ENCODE results near the gene SPINK9.
A peak's percentile ranks its signal among the peaks of the same experiment; 100 is the strongest.

Gene SPINK9

DNA sequence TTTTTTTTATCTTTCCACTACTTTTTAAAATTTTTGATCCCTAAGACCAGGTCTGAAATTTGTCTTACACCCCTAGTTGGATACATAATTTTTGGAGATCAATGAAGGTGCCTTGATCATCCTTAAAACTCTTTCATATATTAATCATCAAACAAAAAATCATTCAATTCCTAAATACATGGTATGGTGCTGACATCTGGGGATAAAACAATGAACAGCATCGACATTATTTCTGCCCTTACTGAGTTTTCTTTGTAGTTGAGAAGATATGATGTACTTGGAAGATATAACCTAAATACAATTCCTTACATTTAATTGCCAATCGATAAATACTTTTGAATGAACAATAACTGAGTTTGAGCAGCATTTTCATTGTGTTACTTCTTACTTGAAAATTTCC, 18.3 kb downstream of the SPINK9 start:
- H3K4me3 ChIP-seq (ENCODE audit: low read depth, low read length) = no peak overlapping the region
- no peak for DNase-seq (ENCODE audit: low read depth, low spot score)
- ChIA-PET POLR2A (no interaction called here), CTCF (no interaction called here)
- TF ChIP-seq, protein P1, sequence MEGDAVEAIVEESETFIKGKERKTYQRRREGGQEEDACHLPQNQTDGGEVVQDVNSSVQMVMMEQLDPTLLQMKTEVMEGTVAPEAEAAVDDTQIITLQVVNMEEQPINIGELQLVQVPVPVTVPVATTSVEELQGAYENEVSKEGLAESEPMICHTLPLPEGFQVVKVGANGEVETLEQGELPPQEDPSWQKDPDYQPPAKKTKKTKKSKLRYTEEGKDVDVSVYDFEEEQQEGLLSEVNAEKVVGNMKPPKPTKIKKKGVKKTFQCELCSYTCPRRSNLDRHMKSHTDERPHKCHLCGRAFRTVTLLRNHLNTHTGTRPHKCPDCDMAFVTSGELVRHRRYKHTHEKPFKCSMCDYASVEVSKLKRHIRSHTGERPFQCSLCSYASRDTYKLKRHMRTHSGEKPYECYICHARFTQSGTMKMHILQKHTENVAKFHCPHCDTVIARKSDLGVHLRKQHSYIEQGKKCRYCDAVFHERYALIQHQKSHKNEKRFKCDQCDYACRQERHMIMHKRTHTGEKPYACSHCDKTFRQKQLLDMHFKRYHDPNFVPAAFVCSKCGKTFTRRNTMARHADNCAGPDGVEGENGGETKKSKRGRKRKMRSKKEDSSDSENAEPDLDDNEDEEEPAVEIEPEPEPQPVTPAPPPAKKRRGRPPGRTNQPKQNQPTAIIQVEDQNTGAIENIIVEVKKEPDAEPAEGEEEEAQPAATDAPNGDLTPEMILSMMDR (IDR thresholded peaks at IDR 0.05; ENCODE audit: insufficient read depth, low read length, missing control alignments) = no peak

- CTCF ChIA-PET = interaction anchor here (3.7 kb wide), 1 partner anchor 10 kb away, joined by 15 read pairs; no protein-coding TSS in a partner anchor
- no peak for DNase-seq (ENCODE audit: low read depth, low spot score)
- no peak overlapping the region for H3K4me3 ChIP-seq (ENCODE audit: low read depth, low read length)
- TF ChIP-seq, protein P1 (IDR thresholded peaks at IDR 0.05; ENCODE audit: insufficient read depth, low read length, missing control alignments) = no peak
- POLR2A ChIA-PET = no interaction called here
Observed at GRCh38 chr5:148364343-148364742, 29.0 kb downstream of the SPINK9 start.

GRCh38 chr5:148368299-148368698, 32.9 kb downstream of the SPINK9 start:
- DNase-seq (ENCODE audit: low read depth, low spot score) = no peak
- ChIA-PET POLR2A (no interaction called here), CTCF (no interaction called here)
- no peak overlapping the region for H3K4me3 ChIP-seq (ENCODE audit: low read depth, low read length)
- TF ChIP-seq, protein P1 (IDR thresholded peaks at IDR 0.05; ENCODE audit: insufficient read depth, low read length, missing control alignments) = no peak

DNA sequence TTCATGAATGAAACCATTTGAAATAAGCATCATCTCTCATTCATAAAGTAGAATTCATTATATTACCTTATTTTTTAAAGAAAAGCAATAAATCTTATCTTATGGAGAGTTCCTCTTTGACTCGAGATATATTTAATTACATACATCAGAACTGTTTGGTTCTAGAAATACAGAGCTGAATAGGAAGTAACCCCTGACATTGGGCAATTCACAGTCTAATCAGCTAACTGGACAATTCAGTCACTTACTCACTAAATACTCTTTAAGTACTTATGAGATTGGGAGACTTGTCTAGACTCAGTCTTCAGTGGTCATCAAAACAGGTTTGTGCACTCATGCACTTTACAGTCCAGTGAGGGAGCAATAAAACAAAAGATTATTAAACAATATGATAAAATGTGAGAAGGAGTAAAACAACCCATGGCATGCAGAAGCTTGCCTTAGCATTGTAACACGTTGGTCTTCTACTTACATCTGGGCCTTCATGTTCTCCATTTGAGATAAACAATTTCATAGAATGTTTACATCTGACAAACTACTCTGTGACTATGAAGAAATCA, 36.9 kb downstream of the SPINK9 start:
- TF ChIP-seq, protein P1 (IDR thresholded peaks at IDR 0.05; ENCODE audit: insufficient read depth, low read length, missing control alignments) = no peak
- POLR2A ChIA-PET = no interaction called here
- no peak for DNase-seq (ENCODE audit: low read depth, low spot score)
- no peak overlapping the region for H3K4me3 ChIP-seq (ENCODE audit: low read depth, low read length)
- CTCF ChIA-PET = interaction anchor here (4.6 kb wide), 1 partner anchor 81 kb away, joined by 18 read pairs; no protein-coding TSS in a partner anchor

GRCh38 chr5:148372893-148373292, 37.5 kb downstream of the SPINK9 start:
- no peak for DNase-seq (ENCODE audit: low read depth, low spot score)
- CTCF ChIA-PET = interaction anchor here (0.7 to 4.6 kb wide), 3 partner anchors 11 to 193 kb away, joined by 3 to 38 read pairs (median 18); no protein-coding TSS in a partner anchor
- TF ChIP-seq, protein P1 (IDR thresholded peaks at IDR 0.05; ENCODE audit: insufficient read depth, low read length, missing control alignments) = no peak
- no peak overlapping the region for H3K4me3 ChIP-seq (ENCODE audit: low read depth, low read length)
- POLR2A ChIA-PET = no interaction called here

DNA sequence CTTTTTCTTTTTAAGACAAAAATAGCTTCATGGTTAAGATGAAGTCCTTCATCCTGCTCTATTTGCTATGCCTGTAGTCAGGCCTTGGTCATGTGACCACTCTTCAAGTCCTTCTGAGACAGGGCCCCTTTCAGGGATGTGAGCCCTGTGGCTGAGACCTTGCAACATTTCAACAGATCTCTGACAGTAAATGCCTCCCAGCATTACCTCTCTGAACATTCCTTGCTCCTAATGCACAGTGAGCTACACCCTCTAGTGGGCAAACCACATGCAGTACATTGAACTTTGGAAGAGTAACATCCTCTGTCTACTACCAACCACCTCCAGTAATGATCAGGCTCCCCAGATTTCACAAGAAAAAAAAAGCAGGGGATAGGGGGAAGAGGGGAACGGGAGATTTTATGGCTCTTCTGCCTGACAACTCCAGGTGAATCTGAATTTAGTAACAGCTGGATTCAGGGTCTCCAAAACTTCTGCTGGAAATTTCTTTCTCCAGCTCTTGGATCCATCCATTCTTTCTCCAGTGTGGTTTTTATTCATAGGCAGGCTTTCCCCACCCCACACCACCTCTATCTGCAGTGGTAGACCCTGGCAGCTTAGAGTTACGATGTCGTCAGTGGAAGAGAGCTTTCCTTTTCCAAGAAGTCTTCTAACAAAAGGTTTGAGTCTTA, 39.5 kb downstream of the SPINK9 start:
- ChIA-PET CTCF (interaction anchor here (0.7 to 4.6 kb wide), 23 partner anchors 8 to 518 kb away, joined by 3 to 38 read pairs (median 5); partner anchors contain the start of gene FBXO38), POLR2A (no interaction called here)
- no peak for DNase-seq (ENCODE audit: low read depth, low spot score)
- TF ChIP-seq, protein P1 (IDR thresholded peaks at IDR 0.05; ENCODE audit: insufficient read depth, low read length, missing control alignments) = peak; percentile 83
- H3K4me3 ChIP-seq (ENCODE audit: low read depth, low read length) = no peak overlapping the region
